Loucy (cell line): ENCODE measurements around the gene LRRC57.

Experiments
- CTCF ChIP-seq: fragments of 200-600 bp; sonication (generic); conservative IDR thresholded peaks from 2 replicates; pipeline ENCODE4 v1.5.1; 2014; ENCODE audit warnings: mild to moderate bottlenecking, antibody characterized with exemption, low read length
- EZH2phosphoT487 ChIP-seq: fragments of 200-600 bp; IDR thresholded peaks from 2 replicates; pipeline ENCODE4 v1.6.1; 2018; ENCODE audit warnings: antibody characterized with exemption, mild to moderate bottlenecking, moderate library complexity, borderline replicate concordance

GRCh38 chr15:42594095-42594494 is 45.5 kb upstream of the LRRC57 start:
- TF ChIP-seq CTCF (no peak), EZH2phosphoT487 (no peak)
